Esophagus muscularis mucosa (tissue), 4 donors: Measurements from ENCODE around the gene TPK1. TPM values are rescaled to one million over a fixed set of nuclear protein-coding genes. Genes with fewer than 3 reads are reported as not detected.

ENCODE experiments used
- DNase-seq: peaks from one replicate; pipeline ENCODE4 v3.0.0-alpha.2; 2017; ENCODE audit errors: extremely low spot score
- H3K27ac ChIP-seq, 4 donors: fragments of 200-600 bp; sonication (generic); replicated peaks in 1 of 4; 1 replicate in 3 of 4; 2 replicates in 1 of 4; pipeline ENCODE4 v1.5.1; 2016 to 2019; ENCODE audit warnings: mild to moderate bottlenecking in 1 of 4
- H3K27me3 ChIP-seq, 4 donors: fragments of 200-600 bp; sonication (generic); one replicate each; pipeline versions ENCODE4 v1.5.1 to v1.6.0; 2016 to 2019
- H3K36me3 ChIP-seq, 4 donors: fragments of 200-600 bp; sonication (generic); one replicate each; pipeline ENCODE4 v1.5.1; 2016 to 2019
- H3K4me1 ChIP-seq, 4 donors: fragments of 200-600 bp; sonication (generic); one replicate each; pipeline ENCODE4 v1.5.1; 2016 to 2019
- H3K4me3 ChIP-seq, 4 donors: fragments of 200-600 bp; sonication (generic); 1 replicate in 2 of 4; 2 replicates in 2 of 4; pipeline ENCODE4 v1.5.1; 2016 to 2019; ENCODE audit warnings: mild to moderate bottlenecking in 4 of 4, moderate library complexity in 1 of 4
- H3K9me3 ChIP-seq, 4 donors: fragments of 200-600 bp; sonication (generic); 1 replicate in 3 of 4; 2 replicates in 1 of 4; pipeline ENCODE4 v1.5.1; 2016 to 2019
- CTCF ChIP-seq, 3 experiments: fragments of 200-600 bp in 2 of 3; fragments of 450-650 bp in 1 of 3; sonication (generic) in 2 of 3; IDR thresholded peaks; one replicate each; pipeline ENCODE4 v1.5.1; 2017 to 2019; ENCODE audit warnings: antibody characterized with exemption in 3 of 3, mild to moderate bottlenecking in 2 of 3, moderate library complexity in 1 of 3
- EP300 ChIP-seq: sonication (generic); formaldehyde crosslinking; IDR thresholded peaks from one replicate; pipeline ENCODE4 v1.6.1; 2017; ENCODE audit warnings: antibody characterized with exemption
- POLR2A ChIP-seq: fragments of 450-650 bp; IDR thresholded peaks from one replicate; pipeline ENCODE4 v1.6.1; 2017; ENCODE audit warnings: antibody characterized with exemption, moderate library complexity, mild to moderate bottlenecking, low read depth
- POLR2AphosphoS5 ChIP-seq, 2 donors: sonication (generic); formaldehyde crosslinking; IDR thresholded peaks; one replicate each; pipeline ENCODE4 v1.6.1; 2017; ENCODE audit warnings: antibody characterized with exemption in 2 of 2
- WGBS: methylation state at CpG from one replicate; pipeline ENCODE4 v1.1.5; 2018; 5-methylcytosine and 5-hydroxymethylcytosine counted together
- intact Hi-C: fragments of 100-400 bp; cut with DNase I; formaldehyde crosslinking; loops from one replicate; pipeline ENCODE4 v1.15.1; 2023
- total RNA-seq, 4 donors: library from RNA; depleted of rRNA; stranded (reverse); fragments of >200 nt; gene quantifications; one replicate each; pipeline versions ENCODE4 v1.1.0 to v1.2.1, GENCODE V29; 2016

TPK1 gene
- total RNA-seq, 4 donors from 2014 or later, result 2.7 to 4.3 (median 3.4) TPM

- Histone ChIP-seq H3K27ac (no peak overlapping the region), H3K27me3 (no peaks in the 10 kb centered on the region), H3K9me3 (no peaks in the 10 kb centered on the region), H3K4me3 (no peak overlapping the region), H3K4me1 (peaks cover 0 to 24% (median 12%) of the 10 kb centered on the region in 4 donors), H3K36me3 (no peaks in the 10 kb centered on the region)
- 87% methylated on average over 3 of the region's 3 CpGs for WGBS
- TF ChIP-seq EP300 (no peak), POLR2A (no peak), POLR2AphosphoS5 (IDR thresholded peaks at IDR 0.05) (no peak), CTCF (IDR thresholded peaks at IDR 0.05) (no peak)
- intact Hi-C loops, result no loop called here
- no peak for DNase-seq
Measured at GRCh38 chr7:144822223-144822622, 13.6 kb downstream of the TPK1 start.

GRCh38 chr7:144821067-144821466, 14.8 kb downstream of the TPK1 start:
- H3K9me3 ChIP-seq, result no peaks in the 10 kb centered on the region
- WGBS, result 86% methylated on average over 4 of the region's 4 CpGs
- no peak for TF ChIP-seq EP300
- no peak for TF ChIP-seq POLR2AphosphoS5 (IDR thresholded peaks at IDR 0.05)
- no peak for TF ChIP-seq CTCF (IDR thresholded peaks at IDR 0.05)
- no peak for TF ChIP-seq POLR2A
- intact Hi-C loops, result no loop called here
- no peak overlapping the region for H3K27ac ChIP-seq
- no peak for DNase-seq
- peaks cover 0 to 17% (median 12%) of the 10 kb centered on the region in 4 donors for H3K4me1 ChIP-seq
- H3K4me3 ChIP-seq, result no peak overlapping the region
- H3K36me3 ChIP-seq, result no peaks in the 10 kb centered on the region
- H3K27me3 ChIP-seq, result no peaks in the 10 kb centered on the region

DNA sequence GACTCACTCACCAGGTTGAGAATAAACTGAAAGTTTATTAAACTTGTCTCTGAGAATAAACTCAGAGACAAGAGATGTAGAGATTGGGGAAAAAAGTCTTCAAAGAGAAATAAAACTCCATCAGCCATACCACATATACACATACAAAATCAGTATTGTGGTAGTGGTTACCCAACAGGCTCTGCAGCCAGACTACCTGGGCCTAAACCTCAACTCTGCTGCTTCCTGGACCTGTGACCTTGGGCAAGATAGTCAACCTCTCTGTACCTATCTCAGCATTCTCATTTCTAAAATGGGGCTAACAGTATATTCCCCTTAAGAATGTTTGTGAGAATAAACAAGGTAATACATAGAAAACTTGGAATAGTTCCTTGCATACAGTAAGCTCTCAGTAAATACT, 15.3 kb downstream of the TPK1 start:
- Histone ChIP-seq H3K27ac (no peak overlapping the region), H3K4me1 (peaks cover 0 to 12% (median 9%) of the 10 kb centered on the region in 4 donors), H3K36me3 (no peaks in the 10 kb centered on the region), H3K9me3 (no peaks in the 10 kb centered on the region), H3K27me3 (no peaks in the 10 kb centered on the region), H3K4me3 (no peak overlapping the region)
- no peak for TF ChIP-seq POLR2A
- no peak for TF ChIP-seq EP300
- no peak for TF ChIP-seq CTCF (IDR thresholded peaks at IDR 0.05)
- TF ChIP-seq POLR2AphosphoS5 (IDR thresholded peaks at IDR 0.05), result no peak
- DNase-seq, result no peak
- intact Hi-C loops, result no loop called here

- 93% methylated on average over 1 of the region's 1 CpG for WGBS
- H3K4me3 ChIP-seq, result no peak overlapping the region
- TF ChIP-seq POLR2A (no peak), POLR2AphosphoS5 (IDR thresholded peaks at IDR 0.05) (no peak)
- peaks cover 0 to 9% (median 8%) of the 10 kb centered on the region in 4 donors for H3K4me1 ChIP-seq
- no peaks in the 10 kb centered on the region for H3K36me3 ChIP-seq
- intact Hi-C loops, result no loop called here
- H3K27me3 ChIP-seq, result no peaks in the 10 kb centered on the region
- DNase-seq, result no peak
- H3K9me3 ChIP-seq, result no peaks in the 10 kb centered on the region
- H3K27ac ChIP-seq, result no peak overlapping the region
Measured at GRCh38 chr7:144819566-144819965, 16.3 kb downstream of the TPK1 start.

DNA sequence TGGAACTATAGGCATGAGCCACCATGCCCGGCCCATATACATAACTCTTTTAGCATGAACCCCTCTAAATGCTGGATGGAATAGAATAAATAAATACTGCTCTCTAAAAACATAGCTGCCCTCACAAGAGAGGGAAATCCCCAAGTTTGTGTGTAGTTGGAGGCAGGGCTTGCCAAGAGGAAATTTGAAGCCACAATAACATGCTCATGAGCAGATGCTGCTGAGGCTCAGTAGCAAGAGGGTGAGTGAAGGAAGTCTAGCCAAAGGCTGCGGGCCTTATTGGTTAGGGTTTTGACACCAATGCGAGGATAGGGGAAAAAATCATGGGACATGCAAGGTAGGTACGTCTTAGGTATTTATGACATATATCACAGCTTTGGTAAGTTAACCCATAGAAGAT, 17.3 kb downstream of the TPK1 start:
- Histone ChIP-seq H3K4me1 (no peaks in the 10 kb centered on the region), H3K9me3 (no peaks in the 10 kb centered on the region), H3K36me3 (no peaks in the 10 kb centered on the region), H3K27ac (no peak overlapping the region), H3K27me3 (no peaks in the 10 kb centered on the region), H3K4me3 (no peak overlapping the region)
- WGBS, result 57% methylated on average over 4 of the region's 4 CpGs
- DNase-seq, result no peak
- intact Hi-C loops, result no loop called here
- TF ChIP-seq CTCF (IDR thresholded peaks at IDR 0.05) (no peak), POLR2AphosphoS5 (IDR thresholded peaks at IDR 0.05) (no peak), POLR2A (no peak), EP300 (no peak)
